ENCODE data around the gene VGF.
"Not testable (repeated sequence)": the region's sequence is repeated elsewhere in the genome, so short reads cannot be mapped to it uniquely, and the experiment has no call there.

VGF gene

DNA sequence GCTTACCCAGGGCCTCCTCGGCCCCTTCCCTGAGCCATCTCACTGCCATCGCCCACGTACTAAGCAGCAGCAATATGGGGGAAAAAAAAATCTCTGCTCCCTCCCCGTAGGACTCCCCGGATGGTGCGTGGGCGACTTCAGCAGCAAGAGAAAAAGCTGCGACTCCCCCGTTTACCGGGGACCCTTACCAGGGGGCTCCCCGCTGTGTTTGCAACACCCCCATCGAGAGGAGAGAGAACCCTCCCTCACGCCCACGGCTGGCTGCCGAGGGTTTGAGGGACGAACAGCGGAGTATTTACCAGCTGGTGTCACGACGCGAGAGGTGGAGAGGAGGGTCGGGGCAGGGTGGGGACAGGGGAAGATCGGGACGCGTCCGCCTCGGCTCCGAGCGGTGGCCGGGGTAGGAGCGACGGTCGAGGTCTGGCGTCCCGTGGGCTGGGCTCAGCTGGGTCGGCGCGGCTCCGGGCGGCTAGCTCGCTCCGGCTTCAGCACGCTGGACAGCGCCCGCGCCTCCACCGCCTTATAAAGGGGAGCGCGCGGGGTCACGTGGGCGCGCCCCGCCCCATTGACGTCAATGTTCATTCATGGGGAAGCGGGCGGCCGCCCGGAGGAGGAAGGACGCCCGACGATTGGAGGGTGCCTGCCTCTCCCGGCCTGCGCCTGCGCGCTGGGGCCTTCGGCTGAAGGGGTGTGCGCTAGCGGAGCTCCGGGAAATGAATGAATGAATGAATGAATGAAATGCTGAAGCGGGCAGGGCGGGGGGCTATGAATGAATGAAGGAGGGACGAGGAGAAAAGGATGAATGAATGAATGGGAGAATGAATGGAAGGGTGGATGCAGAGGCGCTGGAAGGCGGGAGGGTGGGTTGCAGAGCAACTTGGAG is at the start of gene VGF:
Gene VGF (minus strand): TSS at position 495 of the 883 bp plus-strand sequence. CDS start 726 bp downstream, outside the sequence.
- no peak for DNase-seq (ENCODE audit: low read depth)

- no peak for DNase-seq (ENCODE audit: low read depth)
Observed at GRCh38 chr7:101212014-101212413, 46.6 kb upstream of the VGF start.

GRCh38 chr7:101211501-101211900 is 46.1 kb upstream of the VGF start:
- no peak for DNase-seq (ENCODE audit: low read depth)

DNA sequence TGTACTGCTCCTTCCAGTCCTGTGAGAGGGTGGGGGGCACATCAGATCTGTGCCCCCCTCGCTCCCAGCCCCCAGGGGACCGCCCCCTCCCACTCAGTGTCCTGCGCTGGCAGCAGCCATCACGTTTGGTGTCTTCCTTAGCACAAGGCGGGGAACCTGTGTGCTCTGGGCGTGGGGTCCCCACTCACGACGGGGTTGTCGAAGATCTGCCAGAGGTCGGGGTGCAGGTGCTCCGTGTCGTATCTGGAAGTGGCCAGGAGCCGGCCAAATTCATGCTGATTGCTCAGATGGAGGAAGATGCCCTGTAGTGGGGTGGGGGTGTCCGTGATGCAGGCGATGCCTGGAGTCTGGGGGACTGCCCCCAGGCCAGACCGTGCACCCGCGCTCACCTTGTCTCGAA is 44.8 kb upstream of the VGF start:
- DNase-seq (ENCODE audit: low read depth), result no peak

DNA sequence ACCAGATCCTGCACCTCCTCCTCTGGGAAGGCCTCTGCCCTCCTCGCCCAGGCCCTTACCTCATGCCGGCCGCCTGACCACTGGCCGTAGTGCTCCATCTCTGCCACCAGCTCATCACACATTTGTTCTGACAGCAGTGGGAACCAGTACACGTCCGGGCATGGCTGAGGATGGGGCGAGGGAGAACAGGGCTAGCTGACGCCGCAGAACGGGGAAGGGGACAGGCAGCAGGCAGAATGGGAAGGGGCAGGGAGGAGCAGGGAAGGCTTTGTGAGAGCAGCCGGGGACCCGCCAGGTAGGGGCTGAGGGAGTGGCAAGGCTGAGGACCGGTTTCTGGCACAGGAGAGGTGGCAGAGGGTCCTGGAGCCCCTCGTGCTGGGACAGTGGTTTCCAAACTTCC is 43.4 kb upstream of the VGF start:
- DNase-seq (ENCODE audit: low read depth), result no peak

DNA sequence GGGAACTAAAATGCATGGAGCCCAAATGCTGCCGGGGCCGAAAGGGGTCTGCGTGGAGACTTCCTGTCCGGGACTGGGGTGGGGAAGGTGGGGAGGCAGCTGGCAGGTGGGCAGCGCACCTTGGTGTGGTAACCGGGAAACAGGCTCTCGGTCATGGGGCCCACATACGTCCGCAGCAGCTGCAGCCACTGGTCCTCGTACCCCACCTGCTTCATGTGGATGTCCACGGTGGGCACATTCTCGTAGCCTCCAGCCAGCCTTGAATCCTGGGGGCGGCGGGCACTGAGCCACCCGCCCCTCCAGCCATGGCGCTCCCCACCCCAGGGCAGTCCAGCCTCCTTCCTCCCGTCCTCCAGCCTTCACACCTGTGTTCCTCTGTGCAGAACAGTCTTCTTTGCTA is 42.1 kb upstream of the VGF start:
- DNase-seq (ENCODE audit: low read depth), result no peak

- DNase-seq (ENCODE audit: low read depth), result no peak
Observed at GRCh38 chr7:101206665-101207042, 41.3 kb upstream of the VGF start.

GRCh38 chr7:101205901-101206664 is 40.7 kb upstream of the VGF start:
- no peak for DNase-seq (ENCODE audit: low read depth)

DNA sequence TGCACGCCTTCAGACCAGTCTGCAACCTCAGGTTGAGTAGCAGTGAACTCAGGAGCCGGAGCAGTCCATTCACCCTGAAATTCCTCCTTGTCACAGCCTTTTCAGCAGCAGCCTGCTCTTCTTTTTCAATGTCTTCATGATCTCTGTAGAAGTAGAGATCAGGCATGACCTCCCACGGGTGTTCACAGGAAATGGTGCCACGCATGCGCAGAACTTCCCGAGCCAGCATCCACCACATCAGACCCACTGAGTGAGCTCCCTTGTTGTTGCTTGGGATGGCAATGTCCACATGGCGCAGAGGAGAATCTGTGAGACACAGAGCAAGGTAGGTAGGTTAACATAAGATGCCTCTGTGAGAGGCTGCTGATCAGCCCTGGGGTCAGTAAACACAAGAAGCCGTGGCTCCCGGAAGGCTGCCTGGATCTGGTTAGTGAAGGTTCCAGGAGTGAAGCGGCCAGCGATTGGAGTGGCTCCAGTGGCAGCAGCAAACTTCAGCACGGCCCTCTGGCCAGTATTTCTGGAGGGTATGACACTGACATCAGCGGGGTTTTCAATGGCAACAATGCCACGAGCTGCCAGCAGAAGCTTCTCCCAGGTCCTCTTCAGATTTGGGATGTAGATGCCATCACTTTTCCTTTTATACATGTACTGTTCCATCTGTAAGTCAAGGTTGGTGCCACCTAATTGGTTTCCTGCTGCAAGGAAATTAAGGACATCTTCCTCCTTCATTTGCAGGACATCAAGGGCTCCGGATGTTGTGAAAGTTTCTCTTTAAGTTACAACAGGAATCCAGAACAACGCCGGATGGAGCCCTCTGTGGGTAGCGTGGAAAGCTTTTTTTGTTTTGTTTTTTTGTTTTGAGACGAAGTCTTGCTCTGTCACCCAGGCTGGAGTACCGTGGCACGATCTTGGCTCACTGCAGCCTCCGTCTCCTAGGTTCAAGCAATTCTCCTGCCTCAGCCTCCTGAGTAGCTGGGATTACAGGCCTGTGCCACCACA is 38.7 kb upstream of the VGF start:
- DNase-seq (ENCODE audit: low read depth), result not testable (repeated sequence)

GRCh38 chr7:101202603-101202918 is 37.2 kb upstream of the VGF start:
- no peak for DNase-seq (ENCODE audit: low read depth)

DNA sequence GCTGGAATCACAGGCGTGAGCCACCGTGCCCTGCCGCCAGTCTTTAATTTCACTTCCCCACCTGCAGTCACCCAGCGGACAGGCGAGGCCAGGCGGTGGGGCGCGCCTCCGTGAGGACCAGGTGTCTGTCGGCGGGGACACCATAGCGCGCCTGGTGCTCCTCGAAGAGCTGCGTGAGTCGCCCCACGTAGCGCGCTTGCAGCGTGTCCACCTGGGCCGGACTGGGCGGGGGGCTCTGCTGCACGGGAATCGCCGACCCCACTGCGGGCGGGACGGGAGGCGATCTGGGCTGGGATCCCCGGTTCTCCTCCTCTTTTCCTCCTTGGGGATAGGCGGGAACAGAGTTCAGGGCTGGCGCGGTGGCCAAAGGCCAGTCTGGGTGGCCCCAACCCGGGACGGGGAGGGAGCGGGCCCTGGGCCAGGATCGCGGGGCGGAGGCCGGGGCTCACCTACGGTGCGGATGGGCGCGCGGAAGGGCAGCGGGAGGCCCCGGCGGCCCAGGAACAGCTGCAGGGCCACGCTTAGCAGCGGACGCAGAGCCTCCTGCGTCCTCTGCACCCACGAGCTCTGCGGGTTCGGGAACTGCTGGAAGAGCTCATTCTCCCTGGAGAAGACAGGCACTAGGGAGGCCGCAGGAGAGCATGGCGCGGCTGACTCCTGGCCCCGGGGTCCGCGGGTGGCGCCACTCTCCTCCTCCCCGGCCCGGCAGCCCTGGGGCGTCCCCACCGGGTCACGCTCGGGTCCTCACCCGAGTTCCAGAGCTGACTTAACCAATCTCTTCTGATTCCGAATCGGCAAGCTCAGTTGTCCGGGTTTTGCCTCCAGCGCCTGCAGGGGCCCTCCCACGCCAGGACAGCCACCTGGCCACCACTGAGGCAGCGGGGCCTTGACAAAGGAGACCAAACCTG is 36.6 kb upstream of the VGF start:
- no peak for DNase-seq (ENCODE audit: low read depth)

DNA sequence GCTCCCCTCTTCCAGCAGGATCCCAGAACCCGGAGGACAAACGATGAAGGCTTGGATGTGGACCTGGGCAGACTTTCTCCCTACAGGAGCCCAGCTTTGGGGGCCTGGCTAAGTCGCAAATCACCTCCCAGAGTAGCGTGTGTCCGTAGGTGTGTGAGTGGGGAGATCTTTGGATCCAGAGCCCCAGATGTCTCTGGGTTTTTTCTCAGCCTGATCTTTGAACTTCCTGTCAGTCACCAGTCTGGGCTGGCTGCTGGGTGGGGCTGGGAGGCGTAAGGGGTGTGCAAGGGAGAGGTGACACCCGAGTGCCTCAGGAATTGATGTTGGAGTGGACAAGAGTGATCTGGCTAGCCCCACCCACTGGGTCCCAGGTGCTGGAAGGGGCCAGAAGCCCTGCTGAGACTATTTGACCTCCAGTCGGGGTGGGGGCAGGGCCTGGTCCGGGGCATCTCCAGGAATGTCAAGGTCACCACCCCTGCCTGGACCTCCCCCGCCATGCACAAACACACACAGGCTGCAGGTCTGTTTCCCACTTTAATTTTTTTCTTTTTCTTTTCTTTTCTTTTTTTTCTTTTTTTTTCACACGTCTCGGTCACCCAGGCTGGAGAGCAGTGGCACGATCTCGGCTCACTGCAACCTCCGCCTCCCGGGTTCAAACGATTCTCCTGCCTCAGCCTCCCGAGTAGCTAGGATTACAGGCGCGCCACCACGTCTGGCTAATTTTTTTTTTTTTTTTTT is 35.7 kb upstream of the VGF start, which contains the start of gene MOGAT3:
Gene MOGAT3 (minus strand): TSS at position 175 of the 738 bp plus-strand sequence. CDS start 182 bp downstream, outside the sequence.
- no peak for DNase-seq (ENCODE audit: low read depth)

- no peak for DNase-seq (ENCODE audit: low read depth)
Observed at GRCh38 chr7:101200504-101200861, 35.1 kb upstream of the VGF start.

DNA sequence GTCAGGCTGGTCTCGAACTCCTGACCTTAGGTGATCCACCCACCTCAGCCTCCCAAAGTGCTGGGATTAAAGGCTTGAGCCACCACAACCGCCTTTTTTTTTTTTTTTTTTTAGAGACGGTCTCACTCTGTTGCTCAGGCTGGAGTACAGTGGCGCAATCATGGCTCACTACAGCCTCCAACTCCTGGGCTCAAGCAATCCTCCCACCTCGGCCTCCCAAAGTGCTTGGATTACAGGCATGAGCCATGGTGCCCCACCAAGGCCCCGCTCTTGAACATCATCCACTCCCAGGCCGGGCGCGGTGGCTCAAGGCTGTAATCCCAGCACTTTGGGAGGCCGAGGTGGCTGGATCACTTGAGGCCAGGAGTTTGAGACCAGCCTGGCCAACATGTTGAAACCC is 34.2 kb upstream of the VGF start:
- not testable (repeated sequence) for DNase-seq (ENCODE audit: low read depth)

DNA sequence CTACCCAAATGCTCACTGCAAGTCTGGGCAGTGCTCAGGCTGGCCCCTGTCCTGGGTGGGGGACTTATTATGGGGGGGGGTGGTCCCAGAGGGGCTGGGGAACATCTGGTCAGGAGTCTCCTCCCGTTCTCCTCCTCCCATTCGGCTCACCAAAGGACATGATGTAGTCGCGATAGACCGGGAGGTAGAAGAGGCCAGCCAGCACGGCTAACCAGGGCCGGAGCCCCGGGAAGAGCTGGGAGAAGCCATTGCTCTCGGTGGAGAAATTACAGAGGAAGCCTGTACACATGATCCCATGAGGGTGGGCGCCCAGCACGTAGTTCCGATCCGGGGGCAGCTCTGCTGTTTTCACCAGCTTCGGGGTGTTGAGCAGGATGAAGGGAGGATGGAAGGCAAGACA is 33.1 kb upstream of the VGF start:
- DNase-seq (ENCODE audit: low read depth), result no peak

DNA sequence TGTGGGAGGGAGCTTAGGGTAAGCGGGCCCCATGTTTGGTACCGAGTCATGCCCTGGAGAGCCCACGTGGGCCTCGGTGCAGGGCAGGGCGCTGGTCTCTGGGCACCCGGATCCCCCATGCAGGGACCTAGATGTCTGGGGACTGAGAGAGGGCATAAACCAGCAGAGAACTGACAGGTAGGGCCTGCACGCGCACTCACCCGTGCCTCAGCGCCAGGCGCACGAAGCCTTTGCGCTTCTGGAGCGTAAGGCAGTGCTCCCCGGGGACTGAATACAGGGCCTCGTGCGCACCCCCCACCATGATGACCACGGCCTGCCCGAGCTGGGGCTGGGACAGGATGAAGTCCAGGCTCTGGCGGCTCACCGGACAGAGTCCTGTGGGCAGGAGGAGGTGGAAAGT is 32.6 kb upstream of the VGF start:
- DNase-seq (ENCODE audit: low read depth), result no peak

DNA sequence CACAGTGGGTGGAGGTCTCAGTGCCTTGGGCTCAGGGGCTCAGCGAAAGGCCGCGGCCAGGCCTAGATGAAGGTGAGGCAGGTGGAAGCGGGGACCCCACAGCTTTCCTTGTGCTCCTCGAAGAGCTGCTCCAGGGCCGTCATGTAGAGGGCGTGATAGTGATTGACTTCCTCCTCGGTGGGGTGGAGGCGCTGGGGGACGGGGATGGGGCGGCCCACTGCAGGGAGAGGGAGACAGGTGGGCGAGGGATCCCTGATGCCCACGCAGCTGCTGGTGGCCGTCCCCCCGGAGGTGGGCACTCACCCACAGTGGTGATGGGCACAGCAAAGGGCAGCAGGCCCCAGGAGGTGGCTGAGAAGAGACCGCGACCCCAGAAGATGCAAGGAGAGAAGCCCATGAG is 30.5 kb upstream of the VGF start:
- no peak for DNase-seq (ENCODE audit: low read depth)

GRCh38 chr7:101189109-101189508 is 23.7 kb upstream of the VGF start:
- no peak for DNase-seq (ENCODE audit: low read depth)

GRCh38 chr7:101186844-101187428 is 21.6 kb upstream of the VGF start:
- no peak for DNase-seq (ENCODE audit: low read depth)

DNA sequence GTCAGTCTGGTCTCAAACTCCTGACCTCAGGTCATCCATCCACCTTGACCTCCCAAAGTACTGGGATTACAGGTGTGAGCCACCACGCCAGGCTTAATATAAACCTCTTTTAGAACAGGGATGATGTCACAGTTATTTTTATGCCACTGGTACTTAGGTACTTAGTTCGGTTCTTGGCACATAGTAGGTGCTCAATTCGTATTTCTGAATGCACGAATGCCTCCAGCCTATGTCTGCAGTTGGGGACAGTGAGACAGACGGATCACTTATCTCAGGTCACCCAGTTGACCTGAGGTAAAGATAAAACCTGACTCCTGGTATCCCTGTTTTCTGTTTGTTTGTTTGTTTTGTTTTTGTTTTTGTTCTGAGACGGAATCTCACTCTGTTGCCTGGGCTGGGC is 20.8 kb upstream of the VGF start:
- no peak for DNase-seq (ENCODE audit: low read depth)

Measured in HS-5 (cell line).